NT2/D1 (cell line): ENCODE results near the gene RALGDS.
A peak's percentile ranks its signal among the peaks of the same experiment; 100 is the strongest.

Experiments
- DNase-seq: peaks from one replicate; pipeline ENCODE4 v3.0.0-alpha.2; 2011; ENCODE audit warnings: low read depth, low spot score
- H3K27me3 ChIP-seq: 2 replicates; pipeline ENCODE4 v1.6.0; 2011; ENCODE audit warnings: mild to moderate bottlenecking; ENCODE audit not compliant: insufficient read length, insufficient read depth
- H3K36me3 ChIP-seq: 2 replicates; pipeline ENCODE4 v1.6.1; 2011; ENCODE audit warnings: mild to moderate bottlenecking, low read length, mixed read lengths; ENCODE audit not compliant: insufficient read depth, insufficient read length
- H3K4me1 ChIP-seq: 2 replicates; pipeline ENCODE4 v1.5.1; 2011; ENCODE audit not compliant: insufficient read depth, insufficient read length
- H3K4me3 ChIP-seq: 2 replicates; pipeline ENCODE4 v1.5.1; 2011; ENCODE audit warnings: low read depth; ENCODE audit not compliant: insufficient read length
- H3K9ac ChIP-seq: 2 replicates; pipeline ENCODE4 v1.6.0; 2011; ENCODE audit warnings: low read depth; ENCODE audit not compliant: insufficient read length
- H3K9me3 ChIP-seq: 2 replicates; pipeline ENCODE4 v1.5.1; 2011; ENCODE audit warnings: mild to moderate bottlenecking, low read length; ENCODE audit not compliant: insufficient read depth
- SUZ12 ChIP-seq: IDR thresholded peaks from 2 replicates; pipeline ENCODE4 v1.6.1; 2011; ENCODE audit not compliant: insufficient read length, insufficient read depth; ENCODE audit errors: extremely low read depth
- YY1 ChIP-seq: IDR thresholded peaks from 2 replicates; pipeline ENCODE4 v1.6.1; 2011; ENCODE audit not compliant: insufficient read length, insufficient read depth
- ZNF274 ChIP-seq: IDR thresholded peaks from 2 replicates; pipeline ENCODE4 v1.6.1; 2011; ENCODE audit warnings: mild to moderate bottlenecking, low read depth, low read length

The RALGDS gene

GRCh38 chr9:133139246-133140173, 18.5 kb upstream of the RALGDS start:
- peaks cover 13% of the 10 kb centered on the region for H3K36me3 ChIP-seq
- no peak overlapping the region for H3K4me3 ChIP-seq
- no peaks in the 10 kb centered on the region for H3K27me3 ChIP-seq
- peak overlapping the region; percentile 32 for H3K9ac ChIP-seq
- TF ChIP-seq ZNF274 (no peak), SUZ12 (no peak), YY1 (no peak)
- peaks cover 24% of the 10 kb centered on the region for H3K4me1 ChIP-seq
- DNase-seq = no peak
- H3K9me3 ChIP-seq = no peaks in the 10 kb centered on the region

GRCh38 chr9:133137451-133138231, 16.6 kb upstream of the RALGDS start:
- Histone ChIP-seq H3K9me3 (no peaks in the 10 kb centered on the region), H3K9ac (no peak overlapping the region), H3K27me3 (no peaks in the 10 kb centered on the region), H3K4me1 (peaks cover 32% of the 10 kb centered on the region), H3K4me3 (no peak overlapping the region), H3K36me3 (peaks cover 10% of the 10 kb centered on the region)
- TF ChIP-seq SUZ12 = no peak
- TF ChIP-seq YY1 = no peak
- TF ChIP-seq ZNF274 = no peak
- DNase-seq = no peak

GRCh38 chr9:133135146-133135745, 14.2 kb upstream of the RALGDS start:
- peaks cover 14% of the 10 kb centered on the region for H3K36me3 ChIP-seq
- no peaks in the 10 kb centered on the region for H3K9me3 ChIP-seq
- TF ChIP-seq SUZ12 = no peak
- no peak for TF ChIP-seq ZNF274
- no peak for TF ChIP-seq YY1
- no peak overlapping the region for H3K4me3 ChIP-seq
- peak overlapping the region; percentile 21 for H3K9ac ChIP-seq
- H3K27me3 ChIP-seq = no peaks in the 10 kb centered on the region
- peaks cover 28% of the 10 kb centered on the region for H3K4me1 ChIP-seq
- no peak for DNase-seq

- DNase-seq = no peak
- no peak for TF ChIP-seq YY1
- no peak overlapping the region for H3K9ac ChIP-seq
- no peaks in the 10 kb centered on the region for H3K9me3 ChIP-seq
- peaks cover 26% of the 10 kb centered on the region for H3K4me1 ChIP-seq
- H3K27me3 ChIP-seq = no peaks in the 10 kb centered on the region
- no peak overlapping the region for H3K4me3 ChIP-seq
- H3K36me3 ChIP-seq = peaks cover 11% of the 10 kb centered on the region
Observed at GRCh38 chr9:133134388-133135145, 13.5 kb upstream of the RALGDS start.

GRCh38 chr9:133133681-133134387, 12.8 kb upstream of the RALGDS start:
- H3K27me3 ChIP-seq = no peaks in the 10 kb centered on the region
- TF ChIP-seq ZNF274 (no peak), SUZ12 (no peak), YY1 (no peak)
- H3K4me1 ChIP-seq = peaks cover 26% of the 10 kb centered on the region
- H3K9ac ChIP-seq = peak overlapping the region; percentile 70
- DNase-seq = peak; percentile 68
- H3K9me3 ChIP-seq = no peaks in the 10 kb centered on the region
- no peak overlapping the region for H3K4me3 ChIP-seq
- H3K36me3 ChIP-seq = peaks cover 9% of the 10 kb centered on the region

- Histone ChIP-seq H3K9me3 (no peaks in the 10 kb centered on the region), H3K4me3 (no peak overlapping the region), H3K27me3 (no peaks in the 10 kb centered on the region), H3K4me1 (peaks cover 24% of the 10 kb centered on the region), H3K9ac (peak overlapping the region; percentile 34), H3K36me3 (peaks cover 11% of the 10 kb centered on the region)
- TF ChIP-seq YY1 (no peak), SUZ12 (no peak), ZNF274 (no peak)
- no peak for DNase-seq
Observed at GRCh38 chr9:133132174-133132573, 11.1 kb upstream of the RALGDS start.
